ENCODE results near the gene PCDHGA9. TPM values are rescaled to one million over a fixed set of nuclear protein-coding genes. Genes with fewer than 3 reads are reported as not detected.

PCDHGA9 gene
- total RNA-seq, result 1 to 10 TPM; 3.9 to 7.7 TPM

DNA sequence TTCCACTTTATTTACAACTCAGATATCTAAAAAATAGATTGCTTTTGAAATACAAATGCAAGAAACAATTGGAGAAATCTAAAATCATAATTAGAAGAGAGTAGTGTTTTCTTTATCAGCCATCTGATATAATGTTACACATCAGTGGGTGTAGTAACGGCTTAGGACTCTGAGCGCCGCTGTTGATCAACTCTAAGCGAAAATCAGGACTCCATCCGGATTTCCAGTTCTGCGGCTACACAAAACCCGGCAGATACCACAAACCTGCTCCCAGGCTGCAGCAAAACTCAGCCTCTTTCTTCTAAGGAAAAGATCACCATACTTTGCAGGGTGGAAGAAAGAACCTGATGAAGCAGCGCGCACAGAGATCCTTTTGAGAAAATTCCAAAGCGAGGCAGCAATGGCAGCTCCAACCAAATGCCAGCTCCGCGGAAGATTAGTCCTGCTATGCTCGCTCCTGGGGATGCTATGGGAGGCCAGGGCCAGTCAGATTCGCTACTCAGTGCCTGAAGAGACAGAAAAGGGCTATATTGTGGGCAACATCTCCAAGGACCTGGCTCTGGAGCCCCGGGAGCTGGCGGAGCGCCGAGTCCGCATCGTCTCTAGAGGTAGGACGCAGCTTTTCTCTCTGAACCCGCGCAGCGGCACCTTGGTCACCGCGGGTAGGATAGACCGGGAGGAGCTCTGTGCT is at the start of gene PCDHGA9:
Gene PCDHGA9, plus strand, starts transcription at position 226 of the 691 bp plus-strand sequence. Its CDS starts 175 bp downstream, at position 401.
- Histone ChIP-seq H3K27ac (no peak within 1 kb of the TSS), H3K4me1 (replicated peaks) (no peaks in the 10 kb centered on the region), H3K27me3 (replicated peaks; ENCODE audit: insufficient read depth) (no peaks in the 10 kb centered on the region), H3K4me3 (peak within 1 kb of the TSS in 1 of 2 donors; percentile 8), H3K36me3 (no peaks in the 10 kb centered on the region), H3K9me3 (peaks cover 10% of the 10 kb centered on the region)
- intact Hi-C loops (cut with DNase I), result no loop called here
- WGBS, result 14% methylated on average over 27 of the region's 27 CpGs
- no peak for DNase-seq (ENCODE audit: low spot score)
- no peak for TF ChIP-seq POLR2AphosphoS5 (IDR thresholded peaks at IDR 0.05)
- TF ChIP-seq, protein P1, sequence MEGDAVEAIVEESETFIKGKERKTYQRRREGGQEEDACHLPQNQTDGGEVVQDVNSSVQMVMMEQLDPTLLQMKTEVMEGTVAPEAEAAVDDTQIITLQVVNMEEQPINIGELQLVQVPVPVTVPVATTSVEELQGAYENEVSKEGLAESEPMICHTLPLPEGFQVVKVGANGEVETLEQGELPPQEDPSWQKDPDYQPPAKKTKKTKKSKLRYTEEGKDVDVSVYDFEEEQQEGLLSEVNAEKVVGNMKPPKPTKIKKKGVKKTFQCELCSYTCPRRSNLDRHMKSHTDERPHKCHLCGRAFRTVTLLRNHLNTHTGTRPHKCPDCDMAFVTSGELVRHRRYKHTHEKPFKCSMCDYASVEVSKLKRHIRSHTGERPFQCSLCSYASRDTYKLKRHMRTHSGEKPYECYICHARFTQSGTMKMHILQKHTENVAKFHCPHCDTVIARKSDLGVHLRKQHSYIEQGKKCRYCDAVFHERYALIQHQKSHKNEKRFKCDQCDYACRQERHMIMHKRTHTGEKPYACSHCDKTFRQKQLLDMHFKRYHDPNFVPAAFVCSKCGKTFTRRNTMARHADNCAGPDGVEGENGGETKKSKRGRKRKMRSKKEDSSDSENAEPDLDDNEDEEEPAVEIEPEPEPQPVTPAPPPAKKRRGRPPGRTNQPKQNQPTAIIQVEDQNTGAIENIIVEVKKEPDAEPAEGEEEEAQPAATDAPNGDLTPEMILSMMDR (IDR thresholded peaks at IDR 0.05), result peak in 2 of 4 experiments; percentile 28 to 37

DNA sequence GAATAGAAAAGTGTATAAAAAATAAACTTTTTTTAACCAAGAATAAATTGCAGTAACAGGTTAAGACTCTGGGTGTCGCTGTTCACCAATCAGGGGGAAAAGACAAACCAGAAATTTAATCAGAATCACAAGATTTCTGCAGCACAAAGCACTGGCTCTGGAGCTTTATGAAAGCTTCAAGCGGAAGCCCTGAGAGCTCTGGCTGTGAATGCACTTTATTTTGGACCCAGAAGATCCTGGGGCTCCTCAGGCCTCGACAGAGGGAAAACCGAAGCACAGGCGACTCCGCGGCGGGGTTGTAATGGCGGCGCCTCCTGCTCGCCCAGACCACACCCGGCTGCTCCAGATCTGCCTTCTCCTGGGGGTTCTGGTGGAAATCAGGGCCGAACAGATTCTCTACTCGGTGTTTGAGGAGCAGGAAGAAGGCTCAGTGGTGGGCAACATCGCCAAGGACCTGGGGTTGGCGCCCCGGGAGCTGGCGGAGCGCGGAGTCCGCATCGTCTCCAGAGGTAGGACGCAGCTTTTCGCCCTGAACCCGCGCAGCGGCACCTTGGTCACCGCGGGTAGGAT is 47.6 kb upstream of the PCDHGA9 start, which contains the start of gene PCDHGA4:
Gene PCDHGA4, plus strand, starts transcription at position 122 of the 570 bp plus-strand sequence. Its CDS starts 87 bp downstream, at position 209.
- intact Hi-C loops (cut with DNase I), result no loop called here
- TF ChIP-seq, protein P1 (IDR thresholded peaks at IDR 0.05), result peak in 1 of 4 experiments; percentile 32
- TF ChIP-seq POLR2AphosphoS5 (IDR thresholded peaks at IDR 0.05) (no peak), POLR2A (IDR thresholded peaks at IDR 0.05) (no peak)
- H3K27me3 ChIP-seq (replicated peaks; ENCODE audit: insufficient read depth), result peaks cover 3% of the 10 kb centered on the region
- no peaks in the 10 kb centered on the region for H3K36me3 ChIP-seq
- no peaks in the 10 kb centered on the region for H3K4me1 ChIP-seq (replicated peaks)
- H3K9me3 ChIP-seq, result no peaks in the 10 kb centered on the region
- no peak within 1 kb of the TSS for H3K4me3 ChIP-seq
- DNase-seq (ENCODE audit: low spot score), result no peak
- WGBS, result 18% methylated on average over 29 of the region's 29 CpGs
- H3K27ac ChIP-seq, result no peak within 1 kb of the TSS

DNA sequence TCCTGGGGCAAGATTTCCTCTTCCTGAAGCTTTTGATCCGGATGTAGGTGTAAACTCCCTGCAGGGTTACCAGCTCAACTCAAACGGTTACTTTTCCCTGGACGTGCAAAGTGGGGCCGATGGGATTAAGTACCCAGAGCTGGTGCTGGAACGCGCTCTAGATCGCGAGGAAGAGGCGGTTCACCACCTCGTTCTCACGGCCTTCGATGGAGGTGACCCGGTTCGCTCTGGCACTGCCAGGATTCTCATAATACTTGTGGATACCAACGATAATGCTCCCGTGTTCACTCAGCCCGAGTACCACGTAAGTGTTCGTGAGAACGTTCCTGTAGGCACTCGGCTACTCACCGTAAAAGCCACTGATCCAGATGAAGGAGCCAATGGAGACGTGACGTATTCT is 46.9 kb upstream of the PCDHGA9 start:
- Histone ChIP-seq H3K36me3 (no peaks in the 10 kb centered on the region), H3K9me3 (no peaks in the 10 kb centered on the region), H3K4me1 (replicated peaks) (no peaks in the 10 kb centered on the region), H3K27me3 (replicated peaks; ENCODE audit: insufficient read depth) (peaks cover 5% of the 10 kb centered on the region), H3K4me3 (no peak overlapping the region), H3K27ac (no peak overlapping the region)
- TF ChIP-seq, protein P1 (IDR thresholded peaks at IDR 0.05), result no peak
- no peak for TF ChIP-seq POLR2A (IDR thresholded peaks at IDR 0.05)
- no peak for TF ChIP-seq POLR2AphosphoS5 (IDR thresholded peaks at IDR 0.05)
- 42% methylated on average over 24 of the region's 24 CpGs for WGBS
- intact Hi-C loops (cut with DNase I), result no loop called here
- no peak for DNase-seq (ENCODE audit: low spot score)

DNA sequence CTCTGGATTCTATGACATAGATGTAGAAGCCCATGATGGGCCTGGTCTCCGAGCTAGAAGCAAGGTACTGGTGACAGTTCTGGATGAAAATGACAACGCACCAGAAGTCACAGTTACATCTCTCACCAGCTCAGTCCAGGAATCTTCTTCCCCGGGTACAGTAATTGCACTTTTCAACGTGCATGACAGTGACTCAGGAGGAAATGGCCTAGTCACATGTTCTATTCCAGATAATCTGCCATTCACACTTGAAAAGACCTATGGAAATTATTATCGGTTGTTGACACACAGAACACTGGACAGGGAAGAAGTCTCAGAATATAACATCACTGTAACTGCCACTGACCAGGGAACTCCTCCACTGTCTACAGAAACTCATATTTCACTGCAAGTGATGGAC is 46.4 kb upstream of the PCDHGA9 start:
- Histone ChIP-seq H3K36me3 (no peaks in the 10 kb centered on the region), H3K27me3 (replicated peaks; ENCODE audit: insufficient read depth) (peaks cover 7% of the 10 kb centered on the region), H3K27ac (no peak overlapping the region), H3K9me3 (no peaks in the 10 kb centered on the region), H3K4me1 (replicated peaks) (no peaks in the 10 kb centered on the region), H3K4me3 (no peak overlapping the region)
- intact Hi-C loops (cut with DNase I), result no loop called here
- TF ChIP-seq, protein P1 (IDR thresholded peaks at IDR 0.05), result no peak
- TF ChIP-seq POLR2AphosphoS5 (IDR thresholded peaks at IDR 0.05), result no peak
- TF ChIP-seq POLR2A (IDR thresholded peaks at IDR 0.05), result no peak
- WGBS, result 73% methylated on average over 5 of the region's 5 CpGs
- no peak for DNase-seq (ENCODE audit: low spot score)

DNA sequence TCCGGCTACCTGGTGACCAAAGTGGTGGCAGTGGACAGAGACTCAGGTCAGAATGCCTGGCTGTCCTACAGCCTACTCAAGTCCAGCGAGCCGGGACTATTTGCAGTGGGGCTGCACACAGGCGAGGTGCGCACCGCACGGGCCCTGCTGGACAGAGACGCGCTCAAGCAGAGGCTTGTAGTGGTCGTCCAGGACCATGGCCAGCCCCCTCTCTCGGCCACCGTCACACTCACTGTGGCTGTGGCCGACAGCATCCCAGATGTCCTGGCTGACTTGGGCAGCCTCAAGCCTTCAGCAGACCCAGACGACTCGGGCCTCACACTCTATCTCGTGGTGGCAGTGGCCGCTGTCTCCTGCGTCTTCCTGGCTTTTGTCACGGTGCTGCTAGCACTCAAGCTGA is 45.6 kb upstream of the PCDHGA9 start:
- Histone ChIP-seq H3K36me3 (no peaks in the 10 kb centered on the region), H3K9me3 (no peaks in the 10 kb centered on the region), H3K4me3 (no peak overlapping the region), H3K27ac (no peak overlapping the region), H3K27me3 (replicated peaks; ENCODE audit: insufficient read depth) (peaks cover 11% of the 10 kb centered on the region), H3K4me1 (replicated peaks) (no peaks in the 10 kb centered on the region)
- WGBS, result 52% methylated on average over 5 of the region's 19 CpGs
- TF ChIP-seq, protein P1 (IDR thresholded peaks at IDR 0.05), result no peak
- TF ChIP-seq POLR2AphosphoS5 (IDR thresholded peaks at IDR 0.05) (no peak), POLR2A (IDR thresholded peaks at IDR 0.05) (no peak)
- DNase-seq (ENCODE audit: low spot score), result no peak
- intact Hi-C loops (cut with DNase I), result no loop called here
